ENCODE results near the gene ISY1.

The ISY1 gene

DNA sequence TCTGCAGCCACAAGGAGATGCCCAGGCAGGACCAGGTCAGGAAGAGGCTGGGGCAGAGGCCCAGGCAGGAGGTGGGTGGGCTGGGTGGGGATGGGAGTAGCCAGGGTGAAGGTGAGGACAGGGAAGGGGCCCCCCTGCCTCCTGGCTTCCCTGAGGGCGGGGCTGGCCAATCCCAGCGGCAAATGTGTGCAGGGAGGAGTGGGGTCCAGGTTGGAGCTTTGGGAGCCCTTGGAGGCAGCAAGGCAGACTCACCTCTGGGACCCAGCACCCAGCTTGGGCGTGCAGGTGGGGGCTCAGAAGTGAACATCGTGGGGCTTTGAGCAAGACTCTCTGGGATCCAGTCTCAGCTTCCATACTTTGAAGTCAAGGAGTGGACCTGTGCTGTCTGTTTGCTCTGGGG, 75.0 kb downstream of the ISY1 start:
- DNase-seq: no peak

DNA sequence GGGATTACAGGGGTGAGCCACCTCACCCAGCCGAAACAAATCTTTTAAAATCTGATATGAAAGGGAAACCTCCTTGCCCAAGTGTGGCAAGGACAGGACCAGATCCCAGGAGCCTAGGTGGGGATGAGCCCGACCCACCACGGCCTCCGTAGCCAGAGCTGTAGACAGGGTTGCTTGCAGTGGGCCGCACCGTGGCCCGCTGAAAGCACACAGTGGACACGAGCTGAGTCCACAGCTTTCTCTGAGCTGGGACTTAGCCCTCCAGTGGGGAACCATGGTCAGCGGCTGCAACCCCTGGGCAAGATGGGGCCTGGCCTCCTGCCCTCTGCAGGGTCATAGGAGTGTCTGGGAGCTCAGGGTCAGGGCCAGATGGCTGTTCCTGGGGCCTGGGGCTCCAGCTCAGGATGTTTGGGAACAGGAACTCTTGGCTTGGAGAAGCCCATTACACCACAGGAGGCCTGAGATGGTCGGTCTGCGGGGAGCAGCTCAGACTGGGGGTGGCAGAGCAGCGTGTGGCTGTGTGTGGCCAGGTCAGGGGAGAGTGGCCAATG, 75.6 kb downstream of the ISY1 start:
- DNase-seq: no peak

DNA sequence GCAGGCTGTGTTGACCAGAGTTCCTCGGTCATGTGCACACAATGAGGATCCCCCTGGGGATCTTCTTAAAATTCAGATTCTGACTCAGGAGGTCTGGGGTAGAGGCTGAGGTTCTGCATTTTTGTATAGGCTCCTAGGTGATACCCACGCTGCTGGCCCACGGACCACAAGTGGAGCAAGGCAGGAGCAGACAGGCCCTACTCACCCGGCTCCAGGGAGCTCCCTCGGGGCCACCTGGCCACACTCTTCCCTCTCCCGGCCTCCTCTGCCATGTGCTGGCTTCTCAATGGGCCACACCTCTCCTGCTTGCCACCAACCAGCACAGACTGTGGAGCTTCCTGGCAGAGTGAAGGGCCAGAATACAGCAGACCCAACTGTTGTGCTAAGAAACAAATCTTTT, 76.4 kb downstream of the ISY1 start:
- DNase-seq: no peak

DNA sequence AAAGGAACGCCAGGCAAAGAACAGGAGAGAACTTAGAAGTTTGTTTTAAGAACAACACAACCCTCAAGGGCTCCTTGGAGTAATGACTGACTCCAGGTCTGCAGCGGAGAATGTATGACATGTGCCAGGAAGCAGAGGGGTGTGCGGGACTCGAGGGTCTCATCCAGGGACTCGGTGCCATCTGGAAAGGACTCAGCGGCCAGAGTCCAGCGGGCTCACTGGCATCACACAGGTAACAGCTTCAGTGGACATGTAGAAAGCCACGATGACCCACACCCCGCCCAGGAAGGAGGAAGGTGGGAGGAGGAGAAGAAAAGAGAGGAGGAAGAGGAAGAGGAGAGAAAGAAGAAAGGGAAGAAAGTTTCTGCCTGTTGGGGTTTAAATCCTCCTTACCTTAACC, 78.8 kb downstream of the ISY1 start:
- no peak for DNase-seq

DNA sequence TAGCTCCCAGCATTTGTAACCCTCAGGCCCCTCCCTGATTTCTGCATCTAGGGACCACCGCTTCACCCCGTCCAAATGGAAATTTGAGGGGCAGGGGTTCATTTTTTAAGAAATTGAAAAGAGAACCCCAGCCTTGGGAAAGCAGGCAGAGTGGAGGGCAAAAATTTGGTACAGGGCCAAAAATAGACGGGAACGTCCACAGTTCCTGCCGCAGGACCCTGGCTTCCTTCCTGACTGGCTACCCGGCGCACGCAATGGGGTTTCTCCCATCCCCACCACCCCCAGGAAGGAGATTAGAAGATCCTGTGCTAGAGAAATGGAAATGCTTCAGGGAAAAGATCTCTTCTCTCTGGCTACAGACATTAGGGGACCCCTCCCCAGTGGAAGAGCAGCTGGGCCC, 79.4 kb downstream of the ISY1 start:
- DNase-seq: no peak

DNA sequence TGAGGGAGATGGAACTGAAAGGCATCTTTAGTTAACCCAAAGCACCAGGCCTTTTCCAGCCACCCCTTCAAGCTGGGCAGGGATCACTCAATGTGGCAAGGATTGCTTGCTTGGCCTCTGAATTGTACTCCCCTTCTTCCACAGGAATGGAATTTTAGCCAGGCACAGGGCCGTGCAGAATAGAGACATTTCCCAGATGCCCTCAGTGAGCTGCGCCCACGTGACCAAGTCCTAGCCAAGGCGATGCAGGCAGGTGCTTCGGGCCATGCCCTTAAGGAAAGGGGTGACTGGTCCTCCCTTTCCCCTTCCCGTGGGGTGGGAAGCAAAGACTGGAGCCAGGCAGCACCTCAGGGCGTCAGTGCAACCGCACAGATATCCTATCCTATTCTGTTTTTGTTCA, 82.4 kb downstream of the ISY1 start:
- no peak for DNase-seq
